NCI-H2029 treated with DMSO at 0.1 percent for 48 hours (cell line): ENCODE results near the gene CACNA1C.
"Not testable (repeated sequence)": the region's sequence is repeated elsewhere in the genome, so short reads cannot be mapped to it uniquely, and the experiment has no call there.

Experiments used
- DNase-seq: peaks from one replicate; lab custom pipeline; 2025; lab: John Stamatoyannopoulos, UW

The CACNA1C gene

DNA sequence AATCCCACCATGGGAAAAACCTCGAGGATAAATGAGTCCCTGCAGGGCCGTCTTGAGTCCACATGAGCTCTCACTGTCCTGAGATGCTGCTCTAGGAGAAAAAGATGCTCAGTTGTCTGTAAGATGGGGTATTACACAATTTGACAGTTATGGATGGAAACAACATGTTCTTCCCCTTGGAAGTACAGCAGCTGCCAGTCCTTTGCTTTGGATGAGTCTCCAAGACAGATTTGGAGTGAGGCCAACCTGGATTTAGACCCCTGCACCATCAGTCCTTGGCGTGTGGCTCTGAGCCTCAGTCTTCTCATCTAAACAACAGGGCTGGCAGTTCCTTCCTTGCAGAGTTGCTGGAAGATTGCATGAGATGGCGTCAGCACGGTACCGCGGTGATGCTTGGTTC, 432.9 kb downstream of the CACNA1C start:
- DNase-seq: no peak

DNA sequence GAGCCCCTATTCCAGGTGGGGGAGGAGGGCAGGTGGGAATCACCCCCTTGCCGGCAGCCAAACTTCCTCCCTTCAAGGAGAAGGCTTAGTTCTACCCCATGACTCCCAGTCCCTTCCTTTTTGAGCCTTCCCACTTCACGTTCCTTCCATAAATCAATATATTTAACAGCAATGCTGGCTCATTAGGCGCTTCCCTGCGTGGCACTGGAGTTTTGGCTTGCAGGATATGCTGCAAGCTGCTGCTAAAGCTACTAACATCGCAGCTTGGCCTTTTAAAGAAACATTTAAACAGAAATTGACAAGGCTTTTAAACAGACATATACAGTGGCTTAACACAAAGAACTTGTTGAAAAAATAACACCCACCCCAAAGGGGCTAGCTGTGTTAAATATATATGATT, 434.0 kb downstream of the CACNA1C start:
- DNase-seq: no peak

DNA sequence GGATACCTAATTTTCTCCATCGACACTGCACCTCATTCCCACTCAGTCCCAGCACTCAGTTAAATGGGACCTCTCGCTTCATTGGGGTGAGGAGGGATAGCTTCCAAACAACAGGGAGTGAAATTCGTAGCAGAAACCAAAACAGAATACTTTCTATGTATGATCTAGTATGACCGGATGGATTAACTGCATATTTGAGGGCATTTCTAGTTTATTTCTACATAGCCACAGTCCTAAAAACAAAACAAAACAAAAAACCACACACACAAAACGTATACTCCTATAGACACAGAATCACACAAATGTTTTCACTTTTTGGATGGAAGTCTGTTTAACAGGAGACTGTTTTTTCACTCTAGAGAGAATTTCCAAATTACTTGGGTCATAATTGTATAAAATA, 434.5 kb downstream of the CACNA1C start:
- DNase-seq: no peak

DNA sequence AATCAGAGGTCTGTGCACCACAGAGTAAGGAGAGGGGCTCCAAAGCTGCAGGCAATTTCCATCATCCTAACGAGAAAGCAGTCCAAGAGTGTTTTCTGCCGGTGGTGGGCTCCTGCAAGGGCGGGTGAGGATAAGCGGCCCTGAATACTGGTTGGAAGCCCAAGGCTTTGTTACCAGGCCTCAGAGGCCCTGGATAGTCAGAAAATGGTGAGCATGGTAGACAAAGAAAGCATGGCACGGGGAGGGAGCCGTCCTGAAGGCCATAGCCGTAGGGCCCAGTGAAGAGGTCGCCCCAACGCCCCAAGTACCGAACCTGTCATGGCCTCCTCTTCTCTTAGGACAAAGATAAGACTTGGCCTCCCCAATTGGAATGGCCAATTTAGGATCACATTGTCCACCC, 435.3 kb downstream of the CACNA1C start:
- DNase-seq: no peak

DNA sequence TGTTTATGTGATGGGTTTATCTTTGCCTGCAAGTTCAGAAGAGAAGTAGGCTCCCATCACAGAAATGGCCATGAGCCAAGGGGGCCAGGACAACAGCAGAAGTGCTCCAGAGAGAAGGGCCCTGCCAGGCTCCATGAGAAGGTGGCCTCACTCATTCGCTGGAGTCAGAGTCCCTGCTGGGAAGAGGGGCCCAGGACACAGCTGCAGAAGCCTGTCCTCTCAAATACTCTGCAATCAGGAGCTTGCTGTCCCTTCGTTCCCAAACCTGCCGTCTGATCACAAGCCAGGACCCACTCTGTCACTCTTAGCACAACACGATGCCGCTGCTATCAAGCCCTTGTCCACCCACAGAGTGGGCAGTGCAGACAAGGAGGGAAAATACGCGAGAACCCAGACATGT, 435.8 kb downstream of the CACNA1C start:
- DNase-seq: no peak

DNA sequence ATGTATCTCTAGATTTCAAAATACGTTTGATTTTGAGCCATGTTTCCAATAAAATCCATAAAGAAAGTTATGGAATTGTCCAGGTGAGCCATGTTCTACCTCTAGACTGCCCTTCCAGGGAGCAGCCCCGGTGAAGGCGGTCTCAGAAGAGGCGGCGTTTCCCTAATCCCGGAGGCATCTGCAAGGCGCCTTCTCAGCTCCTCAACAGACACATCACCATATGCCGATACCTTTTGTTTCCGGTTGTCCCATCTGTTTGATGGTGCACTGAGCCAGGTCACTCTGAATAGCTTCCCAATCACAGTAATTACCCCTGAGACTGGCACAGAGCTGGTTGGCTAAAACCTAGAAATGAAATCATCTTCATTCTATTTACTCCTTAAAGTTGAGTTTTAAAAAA, 436.5 kb downstream of the CACNA1C start:
- DNase-seq: no peak

DNA sequence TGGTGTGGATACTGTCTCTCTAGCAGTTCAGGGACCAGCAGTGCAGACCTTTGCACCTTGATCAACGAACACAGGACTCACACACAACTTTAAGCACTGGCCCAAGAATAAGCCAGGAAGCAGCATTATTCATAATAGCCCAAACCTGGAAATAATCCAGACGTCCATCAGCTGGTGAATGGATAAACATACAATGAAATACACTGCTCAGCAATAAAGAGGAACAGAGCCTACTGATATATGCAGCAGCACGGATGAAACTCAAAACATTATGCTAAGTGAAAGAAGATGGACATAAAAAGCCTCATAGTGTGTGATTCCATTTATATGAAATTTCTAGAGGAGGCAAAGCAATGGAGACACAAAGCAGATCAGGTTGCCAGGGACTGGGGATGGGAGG, 438.0 kb downstream of the CACNA1C start:
- DNase-seq: no peak

DNA sequence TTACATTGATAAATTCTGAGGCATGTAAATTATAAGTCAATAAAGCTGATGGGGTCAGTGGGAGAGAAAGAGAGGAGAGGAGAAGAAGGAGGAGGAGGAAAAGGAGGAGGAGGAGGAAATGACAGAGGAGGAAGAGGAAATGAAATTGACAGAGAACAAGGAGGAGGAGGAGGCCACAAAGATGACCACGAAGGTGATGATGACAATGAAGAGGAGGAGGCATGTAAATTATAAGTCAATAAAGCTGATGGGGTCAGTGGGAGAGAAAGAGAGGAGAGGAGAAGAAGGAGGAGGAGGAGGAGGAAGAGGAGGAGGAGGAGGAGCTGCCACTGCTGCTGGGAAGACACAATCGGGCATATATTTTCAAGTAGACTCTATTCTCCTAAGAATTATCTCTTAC, 438.6 kb downstream of the CACNA1C start:
- DNase-seq: not testable (repeated sequence)

DNA sequence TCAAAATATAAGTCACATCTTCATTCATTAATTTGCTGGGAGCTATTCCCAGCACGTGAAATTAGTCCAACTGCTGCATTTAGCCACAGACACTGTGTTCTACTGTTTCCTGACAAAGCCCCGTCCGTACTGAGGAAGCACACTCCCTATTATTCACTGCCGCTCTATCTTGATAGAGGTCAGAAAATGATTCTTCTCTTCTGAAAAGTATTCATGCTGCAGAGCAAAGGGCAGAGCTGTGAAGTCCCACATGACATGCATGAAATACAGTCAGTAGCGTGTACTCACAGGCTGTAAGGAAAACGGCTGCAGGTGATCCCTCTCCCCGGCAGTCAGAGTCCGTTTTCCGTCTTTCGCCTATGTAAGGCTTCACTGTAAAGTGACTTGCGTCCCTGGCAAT, 439.4 kb downstream of the CACNA1C start:
- DNase-seq: no peak

DNA sequence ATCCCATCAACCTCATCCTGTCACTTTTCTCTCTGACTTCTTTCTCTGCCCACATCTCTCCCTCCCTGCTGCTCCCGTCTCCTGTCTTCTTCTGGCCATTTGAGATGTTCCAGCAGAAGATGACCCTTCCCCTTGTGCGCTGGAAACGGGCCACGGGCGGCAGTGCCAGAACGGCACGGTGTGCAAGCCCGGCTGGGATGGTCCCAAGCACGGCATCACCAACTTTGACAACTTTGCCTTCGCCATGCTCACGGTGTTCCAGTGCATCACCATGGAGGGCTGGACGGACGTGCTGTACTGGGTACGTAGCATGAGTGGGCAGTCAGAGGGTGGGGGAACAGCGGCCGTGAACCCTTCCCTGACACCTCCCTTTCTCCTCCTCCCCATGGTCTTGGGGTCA, 440.3 kb downstream of the CACNA1C start:
- DNase-seq: no peak

DNA sequence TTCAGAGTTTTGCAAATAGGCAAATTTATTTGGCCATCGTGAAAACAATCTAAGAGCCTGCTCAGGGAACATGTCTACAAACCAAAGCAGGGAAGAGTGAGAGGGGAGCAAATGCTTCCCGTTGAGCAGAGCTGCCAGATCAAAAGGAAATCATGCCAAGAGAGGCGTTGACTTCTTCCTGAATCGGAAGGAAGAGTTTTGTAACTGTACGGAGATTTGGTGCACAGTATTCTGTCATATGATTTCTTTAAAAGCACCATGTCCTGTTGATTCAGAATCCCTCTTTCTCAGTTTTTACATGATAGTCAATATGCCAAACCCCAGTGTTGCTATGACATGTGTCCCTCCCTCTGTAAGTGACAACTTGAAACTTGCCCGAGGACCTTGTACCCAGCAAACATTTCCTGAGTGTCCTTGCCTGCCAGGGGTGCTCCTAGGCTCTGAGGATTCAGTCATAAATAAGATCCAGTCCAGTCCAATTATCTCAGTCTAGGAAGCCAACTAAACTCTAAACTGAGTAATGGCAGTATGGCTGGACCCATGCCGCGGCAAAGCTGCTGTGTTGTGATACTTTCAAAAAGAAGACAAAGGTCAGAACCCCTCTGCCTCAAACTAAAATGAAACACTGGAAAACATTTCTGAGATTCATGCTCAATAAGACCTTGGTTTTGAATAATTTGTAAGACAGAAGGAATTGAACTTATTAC, 441.9 kb downstream of the CACNA1C start:
- DNase-seq: no peak

DNA sequence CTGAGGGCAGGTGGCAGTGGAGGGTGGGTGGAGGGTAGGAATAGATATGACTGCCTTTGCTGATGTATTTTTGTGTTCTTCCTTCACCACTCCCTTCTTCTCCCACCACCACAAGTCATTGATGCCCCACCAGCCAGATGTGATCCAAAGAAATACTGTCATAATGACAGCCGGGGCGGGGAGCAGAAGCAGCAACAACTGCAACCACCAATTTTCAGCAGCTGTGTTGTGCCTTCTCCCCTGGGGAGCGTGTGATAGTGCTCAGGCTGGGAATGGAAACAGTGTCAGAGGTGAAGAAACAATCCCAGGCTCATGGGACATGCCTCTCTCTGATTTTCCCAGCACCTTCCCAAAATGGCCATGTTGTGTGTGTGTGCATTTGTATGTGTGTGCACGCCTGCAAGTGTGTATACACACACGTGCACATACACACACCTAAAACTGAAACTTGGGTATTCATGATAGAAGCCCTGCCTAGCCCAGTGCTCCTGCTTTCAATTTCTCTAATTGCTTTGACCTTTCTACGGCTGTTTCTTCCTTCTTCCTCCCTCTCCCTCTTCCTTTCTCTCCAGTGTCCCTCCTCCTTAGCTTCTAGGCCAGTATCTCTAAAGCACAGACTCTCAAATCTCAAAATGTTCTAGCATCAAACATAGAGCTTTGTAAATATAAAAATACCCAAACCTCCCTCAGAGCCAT, 442.8 kb downstream of the CACNA1C start:
- DNase-seq: no peak

DNA sequence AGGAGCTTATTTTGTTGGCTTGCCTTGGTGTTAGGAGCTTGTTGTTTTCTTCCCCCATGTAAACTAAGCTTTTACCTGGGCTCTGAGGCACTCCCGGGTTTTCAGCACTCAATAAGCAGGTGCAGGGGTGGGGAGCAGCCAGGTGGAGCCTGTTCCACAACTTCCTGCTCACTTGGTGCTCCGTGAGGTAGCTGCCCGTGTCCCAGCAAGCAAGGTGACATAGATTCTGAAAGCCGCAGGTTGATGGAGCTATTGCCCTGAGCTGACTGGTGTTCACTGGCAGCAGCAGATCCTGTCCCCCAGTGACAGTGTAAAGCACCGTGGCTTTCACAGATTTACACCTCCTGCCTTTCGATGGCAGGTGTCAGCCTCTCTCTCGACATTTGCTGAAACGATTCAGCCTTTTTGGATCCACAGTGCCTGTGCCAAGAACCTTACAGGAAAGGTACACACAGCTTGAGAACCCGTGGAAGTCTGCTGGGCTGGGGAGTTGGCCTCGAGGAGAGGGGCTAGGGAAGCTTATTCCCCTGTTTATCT, 446.2 kb downstream of the CACNA1C start:
- DNase-seq: peak; percentile 69

DNA sequence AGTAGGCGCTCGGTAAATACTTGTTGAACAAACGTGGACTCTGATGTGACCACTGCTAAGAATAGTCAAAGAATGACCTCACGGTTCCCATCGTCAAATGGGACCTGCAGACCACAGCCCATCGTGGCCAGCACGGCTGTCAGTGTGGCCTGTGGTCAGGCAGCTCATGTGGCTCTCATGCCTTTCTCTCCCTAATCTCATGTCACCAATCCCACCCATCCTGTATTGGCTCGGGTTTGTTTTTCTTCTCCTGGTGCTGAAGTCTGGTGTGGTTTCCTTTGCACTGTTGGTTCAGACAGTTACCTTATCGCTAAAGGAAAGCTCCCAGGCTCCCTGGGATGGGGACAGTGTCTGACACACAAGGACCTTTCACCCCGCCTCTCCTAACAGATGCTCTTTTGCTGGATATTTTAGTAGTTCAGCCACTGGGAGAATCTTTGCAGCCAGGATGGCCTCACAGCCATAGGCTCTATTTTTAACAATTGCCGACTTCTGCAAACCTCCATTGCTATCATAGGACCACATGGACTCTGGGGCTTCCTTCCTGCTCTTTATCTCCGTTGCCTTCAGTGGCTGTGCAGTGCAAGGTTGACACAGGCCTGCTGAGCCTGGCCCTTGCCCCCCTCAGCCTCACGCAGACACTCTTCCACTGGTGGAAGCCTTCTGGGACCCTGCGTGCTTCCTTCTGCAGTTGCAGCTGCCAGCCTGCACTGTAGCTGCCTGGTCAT, 448.8 kb downstream of the CACNA1C start:
- DNase-seq: no peak

DNA sequence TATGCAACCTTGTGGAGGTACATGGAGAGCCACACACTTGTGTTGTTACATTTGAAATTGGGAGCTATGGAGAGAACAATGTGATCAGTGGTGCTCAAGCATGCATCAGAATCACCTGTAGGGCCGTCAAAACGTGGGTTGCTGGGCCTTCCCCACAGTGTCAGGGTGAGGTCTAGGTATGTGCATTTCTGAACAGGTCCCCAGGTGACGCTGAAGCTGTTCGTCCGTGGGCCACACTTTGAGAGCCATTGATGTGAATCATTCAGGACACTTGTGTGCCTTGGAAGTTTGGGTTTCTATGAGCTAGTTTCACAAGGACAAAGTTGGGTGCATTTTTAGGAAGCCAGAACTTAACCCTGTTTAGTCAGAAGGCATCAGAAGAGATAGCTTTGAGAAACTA, 450.2 kb downstream of the CACNA1C start:
- no peak for DNase-seq

DNA sequence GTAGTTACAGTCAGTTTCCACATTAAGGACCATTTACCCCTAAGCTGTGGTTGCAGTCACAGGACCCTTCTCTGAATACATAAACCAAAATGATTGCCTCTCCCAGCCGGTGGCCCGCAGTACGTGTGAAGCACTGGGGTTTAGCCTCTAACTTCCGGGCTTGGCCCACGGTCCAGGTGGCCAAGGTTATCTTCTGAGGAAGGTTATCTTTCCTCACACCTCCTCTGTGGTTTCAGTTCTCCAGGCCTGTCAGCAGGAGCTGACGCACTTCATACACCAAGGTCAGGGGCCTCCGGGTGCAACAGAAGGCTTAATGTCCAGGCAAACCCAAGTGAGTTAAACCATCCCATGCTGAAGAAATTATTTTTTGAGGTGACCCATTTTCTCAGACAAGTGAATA, 451.0 kb downstream of the CACNA1C start:
- DNase-seq: no peak

DNA sequence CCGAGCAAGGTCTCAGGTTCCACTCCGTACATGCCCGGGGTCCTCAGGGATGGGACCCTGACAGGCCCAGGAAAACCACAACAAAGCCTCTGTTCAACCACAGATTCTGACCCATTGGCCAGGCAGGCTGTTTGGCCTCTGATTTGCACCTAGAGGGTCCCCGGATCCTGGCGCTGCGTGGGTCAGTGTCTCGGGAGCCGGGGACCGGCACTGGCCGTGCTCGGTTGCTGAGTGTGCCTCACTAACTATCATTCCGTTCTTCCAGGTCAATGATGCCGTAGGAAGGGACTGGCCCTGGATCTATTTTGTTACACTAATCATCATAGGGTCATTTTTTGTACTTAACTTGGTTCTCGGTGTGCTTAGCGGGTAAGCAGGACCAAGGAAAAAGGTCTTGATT, 451.8 kb downstream of the CACNA1C start:
- no peak for DNase-seq

DNA sequence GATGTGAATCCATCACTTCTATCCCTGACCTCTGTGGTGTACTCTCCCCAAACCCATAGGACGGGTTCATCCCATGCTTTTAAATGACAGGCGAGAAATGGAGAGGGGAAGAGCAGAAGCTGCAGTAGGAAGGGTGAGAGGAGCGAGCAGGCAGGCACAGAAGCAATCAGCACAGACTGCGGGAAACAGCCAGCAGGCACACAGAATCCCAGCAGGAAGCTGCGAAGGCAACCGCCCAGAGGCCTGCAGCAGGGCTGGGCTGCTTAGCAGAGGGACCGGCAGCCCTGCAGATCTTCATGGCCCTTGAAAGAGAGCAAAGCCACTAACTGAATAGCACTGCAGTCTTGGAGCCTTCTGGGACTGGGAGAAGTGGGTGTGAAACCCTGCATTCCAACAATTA, 455.0 kb downstream of the CACNA1C start:
- no peak for DNase-seq

DNA sequence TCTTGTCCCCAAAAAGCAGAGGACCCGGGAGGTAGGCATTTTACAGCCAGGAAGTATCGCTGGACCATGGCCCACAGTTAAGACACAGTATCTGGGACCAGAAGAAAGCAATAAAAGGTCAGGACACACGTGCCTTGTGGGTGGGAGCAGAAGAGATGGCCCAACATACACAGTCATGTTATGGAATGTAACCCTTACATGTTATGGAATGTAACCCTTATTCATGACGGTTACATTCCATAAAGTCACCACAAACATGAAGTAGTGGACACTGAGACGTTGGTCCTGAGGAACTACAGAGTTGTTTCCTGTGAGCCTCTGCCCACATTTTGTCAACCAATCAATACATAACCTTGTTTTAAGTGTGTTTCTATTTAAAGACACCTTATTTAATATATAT, 456.4 kb downstream of the CACNA1C start:
- DNase-seq: no peak

DNA sequence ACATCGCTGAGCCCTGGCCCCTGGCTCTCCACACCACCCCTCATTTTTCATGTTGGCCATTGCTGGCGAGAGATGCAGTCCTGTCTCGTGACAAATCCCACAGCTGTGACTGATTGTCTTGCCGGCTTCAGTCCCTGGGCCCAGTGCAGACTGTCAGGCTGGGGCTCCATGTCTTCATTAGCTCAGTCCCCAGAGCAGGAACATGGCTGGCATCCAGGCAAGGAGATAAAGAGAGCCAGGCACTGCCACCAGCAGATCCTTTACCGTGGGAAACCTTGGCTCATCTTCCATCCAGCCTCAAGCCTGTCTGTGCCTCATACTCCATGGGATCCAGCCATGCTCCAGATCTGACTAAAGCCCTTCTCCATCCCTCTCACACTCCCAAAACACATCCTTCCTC, 457.3 kb downstream of the CACNA1C start:
- no peak for DNase-seq

DNA sequence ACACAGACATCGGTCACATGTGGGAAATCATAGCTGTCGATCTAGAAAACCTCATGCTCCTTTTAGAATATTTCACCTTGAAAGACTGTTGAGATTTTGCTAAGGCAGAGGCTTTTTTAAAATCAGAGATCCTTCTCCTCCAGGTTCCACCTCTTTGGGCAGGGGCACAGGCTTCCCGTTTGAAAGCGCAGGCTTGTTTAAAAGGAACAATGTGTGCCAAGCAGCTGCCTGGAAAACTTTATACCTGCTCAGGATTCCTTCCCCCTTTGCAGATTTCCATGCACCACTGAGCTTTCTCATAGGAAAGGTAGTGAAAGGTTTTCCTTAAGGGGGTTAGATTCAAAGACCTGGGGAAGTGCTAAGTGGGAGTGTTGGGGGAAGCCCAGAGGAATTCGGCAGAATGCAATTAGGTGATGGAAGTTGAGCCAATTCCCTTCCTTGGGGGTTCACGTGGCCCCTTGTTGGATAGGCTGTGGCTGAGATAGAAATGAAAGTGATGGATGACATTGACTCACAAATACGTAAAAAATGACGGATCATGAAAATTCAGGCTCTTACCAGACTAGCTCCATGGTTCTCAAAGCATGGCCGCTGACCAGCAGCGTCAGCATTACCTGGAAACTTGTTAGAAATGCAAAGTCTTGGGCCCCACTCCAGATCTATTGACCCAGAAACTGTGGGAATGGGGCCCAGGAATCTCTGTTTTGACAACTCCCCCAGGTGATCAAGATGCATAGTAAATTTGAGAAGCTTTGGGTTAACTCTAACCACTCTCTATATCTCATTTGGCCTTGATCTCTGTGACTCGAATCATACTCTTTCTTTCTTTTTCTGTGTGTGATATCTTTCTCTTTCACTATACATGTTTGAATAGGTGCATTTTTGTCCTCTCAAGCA, 460.6 kb downstream of the CACNA1C start:
- DNase-seq: no peak

DNA sequence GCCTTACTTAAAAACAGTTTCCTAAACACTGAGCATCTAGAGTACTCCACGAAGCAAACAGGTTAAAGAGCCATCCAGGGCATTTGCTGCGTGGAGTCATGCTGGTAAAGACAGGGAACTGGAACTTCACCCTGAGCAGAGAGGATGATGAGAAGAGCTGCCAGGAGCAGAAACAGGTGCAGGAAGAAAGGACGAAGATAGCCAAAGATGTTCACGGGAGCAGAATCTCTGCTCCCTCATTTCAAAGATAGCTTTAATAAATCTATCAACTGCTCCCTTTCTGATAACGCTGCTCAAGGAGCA, 461.2 kb downstream of the CACNA1C start:
- no peak for DNase-seq
